Superior temporal gyrus (tissue), 1 donor: ENCODE measurements around the gene ZFP91.
"Not testable (repeated sequence)": the region's sequence is repeated elsewhere in the genome, so short reads cannot be mapped to it uniquely, and the experiment has no call there.

Experiments
- DNase-seq: peaks from one replicate; pipeline ENCODE4 v3.0.0-alpha.2; 2016; ENCODE audit errors: extremely low spot score

ZFP91 gene, protein sequence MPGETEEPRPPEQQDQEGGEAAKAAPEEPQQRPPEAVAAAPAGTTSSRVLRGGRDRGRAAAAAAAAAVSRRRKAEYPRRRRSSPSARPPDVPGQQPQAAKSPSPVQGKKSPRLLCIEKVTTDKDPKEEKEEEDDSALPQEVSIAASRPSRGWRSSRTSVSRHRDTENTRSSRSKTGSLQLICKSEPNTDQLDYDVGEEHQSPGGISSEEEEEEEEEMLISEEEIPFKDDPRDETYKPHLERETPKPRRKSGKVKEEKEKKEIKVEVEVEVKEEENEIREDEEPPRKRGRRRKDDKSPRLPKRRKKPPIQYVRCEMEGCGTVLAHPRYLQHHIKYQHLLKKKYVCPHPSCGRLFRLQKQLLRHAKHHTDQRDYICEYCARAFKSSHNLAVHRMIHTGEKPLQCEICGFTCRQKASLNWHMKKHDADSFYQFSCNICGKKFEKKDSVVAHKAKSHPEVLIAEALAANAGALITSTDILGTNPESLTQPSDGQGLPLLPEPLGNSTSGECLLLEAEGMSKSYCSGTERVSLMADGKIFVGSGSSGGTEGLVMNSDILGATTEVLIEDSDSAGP

GRCh38 chr11:58578635-58579191 lies at the start of gene ZFP91:
ZFP91 (plus strand) TSS chr11:58579063; CDS start chr11:58579282, 219 bp downstream.
- peak; percentile 93 for DNase-seq

- DNase-seq = no peak
These were observed 48.6 kb upstream of the ZFP91 start for GRCh38 chr11:58530236-58530635.

GRCh38 chr11:58531865-58532341 lies 47.0 kb upstream of the ZFP91 start:
- no peak for DNase-seq

GRCh38 chr11:58546841-58547240 lies 32.0 kb upstream of the ZFP91 start:
- no peak for DNase-seq

DNA sequence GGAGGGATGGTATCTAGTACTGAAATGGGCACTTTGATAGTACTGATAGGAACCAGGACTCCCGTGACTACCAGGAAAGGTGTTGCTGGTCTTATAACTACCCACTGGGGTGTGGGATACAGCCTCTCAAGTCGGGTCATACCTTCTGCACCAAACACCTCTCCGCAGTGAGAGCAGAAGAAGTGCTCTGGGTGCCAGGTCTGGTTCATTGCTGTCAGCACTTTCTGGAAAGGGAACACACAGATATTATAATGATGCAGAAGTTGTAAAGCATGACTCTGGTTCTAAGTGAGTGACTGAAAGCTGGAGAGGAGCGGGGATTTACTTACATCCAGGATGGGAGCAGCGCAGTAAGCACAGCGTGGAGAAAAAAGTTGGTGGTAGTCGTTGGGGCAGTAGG lies 29.2 kb upstream of the ZFP91 start:
- DNase-seq = no peak

DNA sequence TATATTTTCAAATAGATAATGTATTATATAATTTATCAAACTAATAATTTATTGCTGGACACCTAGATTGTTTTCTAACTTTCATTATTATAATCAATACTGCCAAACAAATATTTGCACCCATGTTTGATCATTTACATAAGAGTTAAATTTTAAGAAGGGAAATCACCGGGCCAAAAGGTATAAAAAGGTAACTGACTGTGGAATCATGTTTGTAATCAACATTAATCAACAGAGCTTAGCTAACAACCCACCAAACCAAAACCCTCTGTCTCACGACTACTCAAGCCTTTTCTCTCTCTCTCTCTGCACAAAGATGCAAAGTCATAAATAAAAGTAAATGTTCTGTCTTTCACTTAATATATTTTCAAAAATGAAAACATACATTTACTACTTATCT lies 18.0 kb upstream of the ZFP91 start:
- DNase-seq = no peak

GRCh38 chr11:58561394-58562098 lies 17.3 kb upstream of the ZFP91 start:
- peak; percentile 51 for DNase-seq

- no peak for DNase-seq
These were observed 16.5 kb upstream of the ZFP91 start for GRCh38 chr11:58562375-58562800.

GRCh38 chr11:58564231-58564630 lies 14.6 kb upstream of the ZFP91 start:
- DNase-seq = no peak

DNA sequence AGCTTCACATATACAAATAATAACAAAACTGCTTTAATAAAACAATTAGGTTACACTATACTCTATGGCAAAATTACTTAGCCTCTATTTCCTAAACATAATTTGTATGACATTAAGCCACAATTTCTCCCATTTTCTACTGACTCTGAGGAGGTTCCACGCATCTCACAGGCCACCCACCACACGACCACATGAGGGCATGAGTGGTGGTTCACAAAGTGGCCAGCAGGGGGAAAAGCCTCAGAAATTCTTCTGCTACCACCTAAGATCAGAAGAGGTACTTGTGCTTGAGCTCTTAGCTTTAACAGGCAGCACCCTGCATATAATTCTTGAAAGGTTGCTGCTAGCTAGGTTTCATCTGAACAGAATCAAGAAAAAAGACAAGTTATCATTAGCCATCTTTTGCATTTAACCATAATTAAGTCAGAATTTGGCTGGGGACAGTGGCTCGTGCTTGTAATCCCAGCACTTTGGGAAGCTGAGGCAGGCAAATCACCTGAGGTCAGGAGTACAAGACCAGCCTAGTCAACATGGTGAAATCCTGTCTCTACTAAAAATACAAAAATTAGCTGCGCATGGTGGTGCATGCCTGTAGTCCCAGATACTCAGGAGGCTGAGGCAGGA lies 10.9 kb upstream of the ZFP91 start:
- peak; percentile 82 for DNase-seq

DNA sequence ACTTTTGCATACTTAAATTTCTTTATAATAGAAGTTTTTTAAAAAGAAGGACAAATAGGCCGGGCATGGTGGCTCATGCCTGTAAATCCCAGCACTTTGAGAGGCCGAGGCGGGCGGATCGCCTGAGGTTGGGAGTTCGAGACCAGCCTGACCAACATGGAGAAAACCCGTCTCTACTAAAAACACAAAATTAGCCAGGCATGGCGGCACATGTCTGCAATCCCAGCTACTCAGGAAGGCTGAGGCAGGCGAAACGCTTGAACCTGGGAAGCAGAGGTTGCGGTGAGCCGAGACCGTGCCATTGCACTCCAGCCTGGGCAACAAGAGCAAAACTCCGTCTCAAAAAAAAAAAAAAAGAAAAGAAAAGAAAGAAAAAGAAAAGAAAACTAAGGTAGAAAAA lies 6.0 kb upstream of the ZFP91 start:
- not testable (repeated sequence) for DNase-seq

DNA sequence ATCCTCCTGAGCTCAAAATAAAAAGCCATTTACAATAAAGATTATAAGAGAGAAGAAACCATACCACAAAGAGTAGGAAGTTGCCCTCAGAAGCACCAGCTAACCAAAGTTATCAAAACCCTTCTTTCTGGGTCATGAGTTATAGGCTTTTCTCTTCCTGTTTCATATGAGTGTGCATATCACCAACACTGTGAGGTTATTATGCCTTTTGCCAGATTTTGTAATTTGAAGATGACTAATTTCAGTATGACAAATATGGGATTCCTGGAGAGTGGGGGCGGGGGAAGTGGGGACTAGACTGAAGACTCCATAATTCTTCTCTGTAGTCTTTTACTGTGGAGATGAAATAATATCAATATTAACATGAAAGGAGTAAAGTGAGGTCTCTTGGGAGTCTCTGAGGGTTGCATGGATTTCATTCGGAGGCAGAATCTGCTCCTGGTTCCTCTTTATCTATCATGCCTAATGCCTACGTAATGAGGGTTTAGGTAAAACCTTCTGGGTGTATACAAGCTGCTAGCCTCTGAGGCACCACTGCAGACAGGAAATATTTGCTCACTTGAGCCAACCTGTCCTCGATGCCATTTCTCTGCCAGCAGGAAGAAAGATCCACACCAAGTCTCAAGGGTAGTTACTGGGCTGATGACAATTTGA lies 5.3 kb upstream of the ZFP91 start:
- no peak for DNase-seq

DNA sequence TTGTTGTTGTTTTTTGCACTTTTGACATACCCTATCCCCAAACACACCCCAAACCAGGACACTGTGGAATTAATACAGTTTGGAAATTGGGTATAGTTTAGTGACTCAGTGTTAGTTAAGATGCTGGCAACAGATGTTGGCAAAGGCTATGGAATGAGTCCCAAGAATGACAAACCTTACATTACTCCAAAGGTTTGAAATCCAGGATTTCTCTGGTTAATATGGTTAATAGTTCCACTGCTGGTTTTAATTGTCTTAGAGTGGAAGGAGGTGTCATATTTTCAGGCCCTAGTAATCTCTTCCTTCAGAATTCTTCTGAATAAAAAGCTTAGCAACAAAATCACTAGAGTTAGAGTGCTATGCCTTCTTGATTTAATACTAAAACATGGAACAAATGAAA lies 4.0 kb upstream of the ZFP91 start:
- peak; percentile 34 for DNase-seq

GRCh38 chr11:58575377-58576020 lies 3.4 kb upstream of the ZFP91 start, which contains the start of gene LPXN:
LPXN (minus strand) TSS chr11:58575856; CDS start chr11:58575772, 84 bp downstream.
- DNase-seq = peak; percentile 74

GRCh38 chr11:58576887-58577471 lies 1.9 kb upstream of the ZFP91 start:
- DNase-seq = peak; percentile 81

- DNase-seq = no peak
These were observed 1.2 kb upstream of the ZFP91 start for GRCh38 chr11:58577555-58578135.

DNA sequence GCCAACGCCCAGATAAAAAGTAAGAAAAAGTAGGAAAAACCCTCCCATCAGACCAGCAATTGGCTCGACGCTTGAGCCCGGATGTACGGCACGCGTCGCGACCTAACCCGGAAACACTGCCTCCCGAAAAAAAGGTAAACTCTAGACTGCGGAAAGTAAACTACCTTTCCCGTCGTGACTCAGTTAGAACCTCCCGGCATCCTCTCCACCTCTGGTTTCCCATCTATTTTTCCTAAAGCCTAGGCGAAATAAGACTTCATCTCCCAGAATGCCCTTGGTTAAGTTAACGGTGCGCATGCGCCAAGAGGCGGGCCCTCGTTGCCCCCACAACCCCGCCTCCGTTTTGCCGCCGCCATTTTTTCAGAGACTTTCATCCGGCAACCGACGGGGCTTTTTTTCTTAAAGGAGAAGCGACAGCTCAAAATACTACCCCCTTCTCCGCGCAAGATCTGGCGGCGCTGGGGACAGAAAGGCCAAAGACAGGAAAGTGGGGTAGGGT lies 678 bp upstream of the ZFP91 start:
- peak; percentile 99 for DNase-seq

DNA sequence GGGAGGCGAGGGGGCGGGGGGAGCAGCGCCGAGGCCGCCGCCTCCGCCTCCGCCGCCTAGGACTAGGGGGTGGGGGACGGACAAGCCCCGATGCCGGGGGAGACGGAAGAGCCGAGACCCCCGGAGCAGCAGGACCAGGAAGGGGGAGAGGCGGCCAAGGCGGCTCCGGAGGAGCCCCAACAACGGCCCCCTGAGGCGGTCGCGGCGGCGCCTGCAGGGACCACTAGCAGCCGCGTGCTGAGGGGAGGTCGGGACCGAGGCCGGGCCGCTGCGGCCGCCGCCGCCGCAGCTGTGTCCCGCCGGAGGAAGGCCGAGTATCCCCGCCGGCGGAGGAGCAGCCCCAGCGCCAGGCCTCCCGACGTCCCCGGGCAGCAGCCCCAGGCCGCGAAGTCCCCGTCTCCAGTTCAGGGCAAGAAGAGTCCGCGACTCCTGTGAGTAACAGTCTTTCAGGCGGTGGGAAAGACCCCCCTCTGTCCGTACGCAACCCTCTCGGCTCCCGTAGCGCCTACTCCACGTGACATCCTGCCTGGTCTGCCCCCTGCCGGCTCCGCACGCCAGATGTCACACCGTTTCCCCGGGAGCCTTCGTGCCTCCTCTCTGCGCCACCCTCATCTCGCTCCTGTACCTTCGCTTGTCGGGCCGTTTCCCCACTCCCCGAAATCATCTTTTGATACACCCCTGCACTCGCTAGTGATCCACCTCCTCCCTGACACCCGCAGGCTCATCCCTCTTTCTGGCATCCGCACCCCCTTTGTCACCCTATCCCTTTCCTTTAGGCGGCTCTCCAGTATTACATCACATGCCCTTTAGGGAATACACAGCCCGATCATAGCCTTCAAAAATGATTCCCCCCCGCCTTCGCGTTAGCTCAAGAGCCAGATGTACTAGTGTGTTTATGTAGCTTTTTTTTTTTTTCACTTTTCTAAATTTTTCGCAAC lies 598 bp downstream of the ZFP91 start:
- DNase-seq = peak; percentile 96

DNA sequence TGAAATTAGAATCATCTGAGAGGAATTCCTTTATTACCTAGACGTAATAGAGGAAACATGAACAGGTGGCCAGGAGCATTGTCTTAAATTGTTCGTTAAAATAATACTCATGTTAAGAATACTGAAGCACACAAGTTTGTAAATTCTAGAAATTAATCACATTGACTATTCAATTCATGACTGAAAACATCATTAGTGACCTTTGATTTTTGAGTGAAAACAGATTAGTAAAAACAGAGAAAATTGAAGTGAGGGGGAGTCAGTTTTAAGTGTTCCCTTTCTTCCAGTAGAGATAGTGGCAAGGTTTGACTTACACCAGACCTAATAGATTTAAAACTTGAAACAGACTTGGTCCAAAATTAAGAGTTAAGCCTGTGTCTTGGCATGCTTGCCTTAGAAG lies 1.4 kb downstream of the ZFP91 start:
- peak; percentile 27 for DNase-seq
